Stromal cell of bone marrow (primary cell): ENCODE data around the gene PNMA3.
"Not testable (repeated sequence)": the region's sequence is repeated elsewhere in the genome, so short reads cannot be mapped to it uniquely, and the experiment has no call there.

Source experiments
- DNase-seq: peaks from one replicate; pipeline ENCODE4 v3.0.0-alpha.2; 2012; ENCODE audit warnings: low read depth

PNMA3 gene

GRCh38 chrX:153074262-153074899, 18.1 kb downstream of the PNMA3 start:
- no peak for DNase-seq

- no peak for DNase-seq
Measured at GRCh38 chrX:153074935-153075334, 18.7 kb downstream of the PNMA3 start.

- no peak for DNase-seq
Measured at GRCh38 chrX:153075366-153075765, 19.1 kb downstream of the PNMA3 start.

DNA sequence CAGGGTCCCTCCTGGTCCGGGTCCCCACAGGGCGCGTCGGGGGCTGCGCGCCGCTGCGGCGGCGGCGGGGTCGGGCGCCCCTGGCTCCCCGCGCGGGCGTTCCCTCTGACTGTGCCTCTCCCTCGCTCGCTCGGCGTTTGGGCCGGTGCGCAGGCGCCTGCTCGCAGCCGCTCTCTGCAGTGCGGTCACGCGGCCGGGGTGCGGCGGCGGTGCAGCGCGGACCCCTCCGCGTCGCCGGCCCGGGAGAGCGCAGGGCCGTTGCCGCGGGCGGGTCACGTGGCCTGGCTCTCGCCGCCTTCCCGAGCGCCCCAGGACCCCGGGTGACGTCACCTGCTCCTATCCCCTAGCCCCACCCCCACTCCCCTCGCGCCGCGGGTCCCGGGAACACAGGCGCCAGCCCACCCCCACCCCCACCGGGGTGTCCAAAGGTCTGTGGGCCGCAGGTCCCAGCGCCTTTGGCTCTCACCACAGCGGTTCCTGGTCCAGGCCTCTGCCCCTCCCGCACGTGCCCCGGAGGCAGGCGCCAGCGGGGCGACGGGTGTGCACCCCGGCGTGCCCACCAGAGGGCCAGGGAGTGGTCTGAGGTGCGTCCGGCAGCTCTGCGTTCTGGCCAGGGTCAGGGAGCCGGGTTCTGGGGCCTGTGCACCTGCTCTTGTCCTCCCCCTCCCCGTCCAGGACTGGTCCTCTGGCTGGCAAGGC, 21.3 kb downstream of the PNMA3 start:
- DNase-seq, result not testable (repeated sequence)

GRCh38 chrX:153083238-153083923, 27.1 kb downstream of the PNMA3 start:
- not testable (repeated sequence) for DNase-seq

GRCh38 chrX:153102418-153102817, 46.1 kb downstream of the PNMA3 start:
- no peak for DNase-seq

DNA sequence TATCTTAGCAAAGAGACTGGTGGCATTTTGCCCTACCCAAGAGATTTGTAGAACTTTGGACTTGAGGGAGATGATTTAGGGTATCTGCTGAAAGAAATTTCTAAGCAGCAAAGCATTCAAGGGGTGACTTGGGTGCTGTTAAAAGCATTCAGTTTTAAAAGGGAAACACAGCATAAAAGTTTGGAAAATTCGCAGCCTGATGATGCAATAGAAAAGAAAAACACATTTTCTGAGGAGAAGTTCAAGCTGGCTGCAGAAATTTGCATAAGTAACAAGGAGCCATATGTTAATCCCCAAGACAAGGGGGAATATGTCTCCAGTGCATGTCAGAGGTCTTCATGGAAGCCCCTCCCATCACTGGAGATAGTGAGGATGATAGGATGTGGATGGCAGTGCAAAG, 48.7 kb downstream of the PNMA3 start:
- DNase-seq, result not testable (repeated sequence)

DNA sequence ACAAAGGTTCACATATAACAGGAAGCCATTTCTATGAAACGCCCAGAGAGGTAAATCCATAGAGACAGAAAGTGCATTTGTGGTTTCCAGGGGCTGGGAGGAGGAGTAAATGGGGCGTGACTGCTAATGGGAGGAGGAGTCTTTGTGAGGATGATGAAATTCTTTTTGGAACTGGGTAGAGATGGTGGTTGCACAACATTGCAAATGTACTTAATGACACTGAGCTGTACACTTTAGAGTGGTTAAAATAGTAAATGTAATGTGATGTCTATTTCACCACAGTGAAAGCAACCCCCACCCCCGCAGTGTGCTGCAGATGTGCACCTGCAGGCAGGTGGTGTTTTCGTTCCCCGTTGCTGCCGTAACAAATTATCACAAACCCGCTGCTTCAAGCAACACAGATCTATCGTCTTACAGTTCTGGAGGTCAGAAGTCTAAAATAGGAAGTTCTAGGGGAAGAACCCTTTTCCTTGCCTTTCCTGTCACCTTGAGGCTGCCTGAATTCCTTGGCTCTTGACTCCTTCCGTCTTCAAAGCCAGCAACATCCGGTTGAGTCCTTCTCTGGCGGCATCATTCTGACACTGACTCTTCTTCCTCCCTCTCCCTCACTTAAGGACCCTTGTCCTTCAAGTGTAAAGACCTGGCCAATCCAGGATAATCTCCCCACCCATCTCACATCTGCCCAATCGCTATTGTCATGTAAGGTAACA, 50.0 kb downstream of the PNMA3 start:
- not testable (repeated sequence) for DNase-seq
